ENCODE results near the gene SLC23A3. TPM values are rescaled to one million over a fixed set of nuclear protein-coding genes. Genes with fewer than 3 reads are reported as not detected.

The SLC23A3 gene
- total and polyA plus RNA-seq, 7 donors, result 0.09 to 0.86 (median 0.14) TPM; not detected in 1

DNA sequence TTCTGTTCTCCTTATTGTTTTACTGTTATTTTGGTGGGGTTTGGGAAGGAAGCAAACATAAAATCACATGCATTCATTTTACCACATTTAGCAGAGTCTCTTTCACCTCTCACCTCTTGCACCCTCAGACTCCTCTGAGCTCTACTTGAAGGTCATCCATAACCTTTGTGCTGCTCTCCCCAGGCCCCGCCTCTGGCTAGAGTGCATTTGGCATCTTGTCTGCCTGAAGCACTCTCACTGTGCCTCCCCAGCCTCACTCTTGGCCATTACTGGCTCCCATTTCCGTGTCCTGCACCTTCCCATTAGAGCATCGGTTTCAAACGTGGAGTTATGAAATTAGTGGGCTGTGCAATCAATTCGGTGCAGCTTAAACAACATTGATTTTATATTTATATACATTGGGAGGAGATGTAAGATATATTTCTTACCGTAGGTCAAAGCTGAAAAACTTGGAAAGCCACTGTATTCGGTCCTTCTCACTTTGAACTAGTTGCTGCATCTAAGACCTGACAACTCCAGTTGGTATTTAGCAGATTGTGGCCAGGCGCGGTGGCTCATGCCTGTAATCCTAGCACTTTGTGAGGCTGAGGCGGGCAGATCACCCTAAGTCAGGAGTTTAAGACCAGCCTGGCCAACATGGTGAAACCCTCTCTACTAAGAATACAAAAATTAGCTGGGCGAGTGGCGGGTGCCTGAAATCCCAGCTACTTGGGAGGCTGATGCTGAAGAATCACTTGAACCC, 29.8 kb upstream of the SLC23A3 start:
- Histone ChIP-seq H3K27ac (no peak overlapping the region), H3K36me3 (ENCODE audit: insufficient read depth in 1 of 2, low read depth in 1 of 2) (no peaks in the 10 kb centered on the region), H3K27me3 (ENCODE audit: insufficient read depth in 3 of 3, low read length in 2 of 3) (peaks cover 0 to 6% (median 0%) of the 10 kb centered on the region in 3 donors), H3K4me3 (no peak overlapping the region), H3K9me3 (no peaks in the 10 kb centered on the region), H3K4me1 (no peaks in the 10 kb centered on the region)
- WGBS, 3 donors, result 77 to 83% (median 78%) methylated on average over 12 of the region's 12 CpGs
- ATAC-seq (no peak), DNase-seq (no peak)
- intact Hi-C loops (cut with DNase I), result no loop called here
- TF ChIP-seq, protein P1, sequence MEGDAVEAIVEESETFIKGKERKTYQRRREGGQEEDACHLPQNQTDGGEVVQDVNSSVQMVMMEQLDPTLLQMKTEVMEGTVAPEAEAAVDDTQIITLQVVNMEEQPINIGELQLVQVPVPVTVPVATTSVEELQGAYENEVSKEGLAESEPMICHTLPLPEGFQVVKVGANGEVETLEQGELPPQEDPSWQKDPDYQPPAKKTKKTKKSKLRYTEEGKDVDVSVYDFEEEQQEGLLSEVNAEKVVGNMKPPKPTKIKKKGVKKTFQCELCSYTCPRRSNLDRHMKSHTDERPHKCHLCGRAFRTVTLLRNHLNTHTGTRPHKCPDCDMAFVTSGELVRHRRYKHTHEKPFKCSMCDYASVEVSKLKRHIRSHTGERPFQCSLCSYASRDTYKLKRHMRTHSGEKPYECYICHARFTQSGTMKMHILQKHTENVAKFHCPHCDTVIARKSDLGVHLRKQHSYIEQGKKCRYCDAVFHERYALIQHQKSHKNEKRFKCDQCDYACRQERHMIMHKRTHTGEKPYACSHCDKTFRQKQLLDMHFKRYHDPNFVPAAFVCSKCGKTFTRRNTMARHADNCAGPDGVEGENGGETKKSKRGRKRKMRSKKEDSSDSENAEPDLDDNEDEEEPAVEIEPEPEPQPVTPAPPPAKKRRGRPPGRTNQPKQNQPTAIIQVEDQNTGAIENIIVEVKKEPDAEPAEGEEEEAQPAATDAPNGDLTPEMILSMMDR (IDR thresholded peaks at IDR 0.05), result no peak

DNA sequence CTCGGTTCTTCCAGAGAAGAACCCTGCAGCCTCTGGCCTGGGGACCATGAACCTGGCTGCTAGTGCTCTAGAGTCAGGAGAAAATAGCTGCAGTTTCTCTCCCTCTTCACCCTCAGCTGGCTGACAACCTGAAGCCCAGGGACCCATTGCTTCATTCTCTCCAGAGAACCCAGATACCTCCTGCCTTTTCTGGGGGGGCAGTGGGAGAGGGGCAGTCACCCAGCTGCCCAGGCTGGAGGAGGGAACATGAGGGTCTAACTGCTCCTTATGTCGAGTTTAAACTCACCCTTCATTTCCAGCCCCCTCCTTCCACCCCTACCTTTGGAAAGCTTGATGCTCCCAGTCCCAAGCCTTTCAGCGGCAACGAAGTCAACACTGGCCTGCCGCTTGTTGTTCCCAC, 29.1 kb upstream of the SLC23A3 start:
- Histone ChIP-seq H3K9me3 (no peaks in the 10 kb centered on the region), H3K36me3 (ENCODE audit: insufficient read depth in 1 of 2, low read depth in 1 of 2) (no peaks in the 10 kb centered on the region), H3K4me1 (no peaks in the 10 kb centered on the region), H3K4me3 (no peak overlapping the region), H3K27me3 (ENCODE audit: insufficient read depth in 3 of 3, low read length in 2 of 3) (peaks cover 0 to 6% (median 0%) of the 10 kb centered on the region in 3 donors), H3K27ac (no peak overlapping the region)
- TF ChIP-seq, protein P1 (IDR thresholded peaks at IDR 0.05), result no peak
- intact Hi-C loops (cut with DNase I), result no loop called here
- WGBS, 3 donors, result 69 to 75% (median 74%) methylated on average over 5 of the region's 5 CpGs
- ATAC-seq (no peak), DNase-seq (no peak)

DNA sequence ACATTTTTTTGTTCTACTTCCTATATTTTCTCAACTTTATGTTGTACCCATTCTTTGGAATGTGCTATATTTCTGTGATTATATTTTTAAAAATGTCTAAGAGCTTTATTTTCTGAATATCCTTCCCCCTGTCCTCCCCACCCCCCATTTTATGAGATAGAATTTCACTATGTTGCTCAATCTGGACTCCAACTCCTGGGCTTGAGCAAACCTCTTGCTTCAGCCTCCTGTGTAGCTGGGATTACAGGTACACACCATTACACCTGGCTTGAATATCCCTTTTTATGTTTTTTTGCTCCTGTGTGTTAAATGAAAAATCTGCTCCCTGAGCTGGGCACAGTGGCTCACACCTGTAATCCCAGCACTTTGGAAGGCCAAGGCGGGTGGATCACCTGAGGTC, 27.6 kb upstream of the SLC23A3 start:
- TF ChIP-seq, protein P1 (IDR thresholded peaks at IDR 0.05), result no peak
- no peak for ATAC-seq
- no peak for DNase-seq
- intact Hi-C loops (cut with DNase I), result no loop called here
- H3K36me3 ChIP-seq (ENCODE audit: insufficient read depth in 1 of 2, low read depth in 1 of 2), result no peaks in the 10 kb centered on the region
- 78 to 100% (median 94%) methylated on average over 1 of the region's 1 CpG for WGBS, 3 donors
- no peaks in the 10 kb centered on the region for H3K4me1 ChIP-seq
- H3K27me3 ChIP-seq (ENCODE audit: insufficient read depth in 3 of 3, low read length in 2 of 3), result peaks cover 0 to 6% (median 0%) of the 10 kb centered on the region in 3 donors
- no peaks in the 10 kb centered on the region for H3K9me3 ChIP-seq
- H3K27ac ChIP-seq, result no peak overlapping the region
- H3K4me3 ChIP-seq, result no peak overlapping the region

DNA sequence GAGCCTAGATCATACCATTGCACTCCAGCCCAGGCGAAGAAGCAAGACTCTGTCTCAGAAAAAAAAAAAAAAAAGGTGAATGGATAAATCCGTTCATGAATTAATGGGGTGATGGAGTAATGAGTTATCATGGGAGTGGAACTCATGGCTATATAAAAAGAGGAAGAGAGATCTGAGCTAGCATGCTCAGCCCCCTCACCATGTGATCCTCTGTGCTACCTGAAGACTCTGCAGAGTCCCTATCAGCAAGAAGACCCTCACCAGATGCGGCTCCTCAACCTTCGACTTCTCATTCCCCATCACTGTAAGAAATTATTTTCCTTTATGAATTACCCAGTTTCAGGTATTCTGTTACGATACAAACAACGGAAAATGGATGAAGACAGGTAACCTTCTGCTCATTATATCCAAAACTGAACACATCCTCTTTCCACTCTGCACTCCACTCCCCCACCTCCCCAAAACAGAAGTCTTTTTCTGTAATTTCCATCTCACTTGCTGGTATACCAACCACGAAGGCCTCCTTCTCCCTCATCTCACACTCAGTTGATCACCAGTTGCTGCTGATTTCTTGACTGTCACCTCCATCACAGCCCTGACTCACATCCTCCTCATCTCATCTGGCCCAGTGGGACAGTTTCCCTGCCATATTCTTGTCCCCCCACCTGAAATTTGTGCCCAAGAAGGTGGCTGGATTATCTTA, 17.1 kb upstream of the SLC23A3 start:
- 82 to 88% (median 85%) methylated on average over 7 of the region's 7 CpGs for WGBS, 3 donors
- Histone ChIP-seq H3K27me3 (ENCODE audit: insufficient read depth in 3 of 3, low read length in 2 of 3) (no peaks in the 10 kb centered on the region), H3K4me3 (no peak overlapping the region), H3K27ac (no peak overlapping the region), H3K36me3 (ENCODE audit: insufficient read depth in 1 of 2, low read depth in 1 of 2) (peaks cover 3 to 40% of the 10 kb centered on the region in 2 donors), H3K4me1 (no peaks in the 10 kb centered on the region), H3K9me3 (no peaks in the 10 kb centered on the region)
- intact Hi-C loops (cut with DNase I), result no loop called here
- no peak for DNase-seq
- TF ChIP-seq, protein P1 (IDR thresholded peaks at IDR 0.05), result no peak
- ATAC-seq, result no peak
